Mammary epithelial cell (primary cell): Measurements from ENCODE around the gene DNASE1L3.

Experiments used
- EZH2 ChIP-seq: IDR thresholded peaks from 2 replicates; pipeline ENCODE4 v1.6.1; 2012; ENCODE audit warnings: low read length, inconsistent platforms, borderline replicate concordance
- TF ChIP-seq, protein P1 (sequence below), 2 donors: IDR thresholded peaks in 1 of 2; conservative IDR thresholded peaks in 1 of 2; 2 replicates each; pipeline ENCODE4 v1.5.1; 2011 to 2012; ENCODE audit warnings: inconsistent platforms in 2 of 2, low read length in 2 of 2, mild to moderate bottlenecking in 2 of 2, control low read depth in 1 of 2, low read depth in 1 of 2; ENCODE audit not compliant: insufficient read depth in 1 of 2; ENCODE audit errors: extremely low read depth in 1 of 2

DNA sequence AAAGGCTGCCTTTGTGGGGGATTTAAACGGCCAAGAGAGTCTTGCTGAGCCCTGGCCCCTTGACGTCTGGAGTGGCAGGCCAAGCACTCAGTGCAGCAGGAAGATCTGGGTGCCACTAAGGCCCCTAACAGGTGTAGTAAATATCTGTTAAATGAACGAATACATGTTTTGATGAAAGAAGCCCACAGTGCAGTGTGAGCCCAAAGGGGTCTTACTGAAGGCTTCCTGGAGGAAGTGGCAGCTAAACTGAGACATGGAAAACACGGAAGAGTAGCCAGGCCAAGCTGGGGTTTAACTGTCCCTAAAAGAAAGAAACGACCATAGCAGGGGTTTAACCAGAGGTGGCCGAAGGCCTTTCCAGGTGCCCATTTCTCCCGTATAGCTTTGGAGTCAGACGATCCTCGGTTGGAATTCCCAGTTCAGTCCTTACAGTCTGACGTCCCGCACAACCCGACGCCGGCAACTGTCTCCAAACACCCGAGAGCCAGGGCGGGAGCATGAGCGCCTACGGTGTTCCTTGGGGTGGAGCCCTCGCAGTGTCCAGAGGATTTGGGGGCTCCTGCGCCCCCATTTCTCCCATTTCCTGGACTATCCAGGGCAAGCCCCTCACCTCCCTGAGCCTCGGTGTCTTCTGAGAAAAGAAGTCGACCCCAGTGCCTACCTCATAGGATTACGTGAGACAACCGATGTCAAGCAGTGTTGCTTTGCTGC is 25.9 kb upstream of the DNASE1L3 start:
- TF ChIP-seq, protein P1, sequence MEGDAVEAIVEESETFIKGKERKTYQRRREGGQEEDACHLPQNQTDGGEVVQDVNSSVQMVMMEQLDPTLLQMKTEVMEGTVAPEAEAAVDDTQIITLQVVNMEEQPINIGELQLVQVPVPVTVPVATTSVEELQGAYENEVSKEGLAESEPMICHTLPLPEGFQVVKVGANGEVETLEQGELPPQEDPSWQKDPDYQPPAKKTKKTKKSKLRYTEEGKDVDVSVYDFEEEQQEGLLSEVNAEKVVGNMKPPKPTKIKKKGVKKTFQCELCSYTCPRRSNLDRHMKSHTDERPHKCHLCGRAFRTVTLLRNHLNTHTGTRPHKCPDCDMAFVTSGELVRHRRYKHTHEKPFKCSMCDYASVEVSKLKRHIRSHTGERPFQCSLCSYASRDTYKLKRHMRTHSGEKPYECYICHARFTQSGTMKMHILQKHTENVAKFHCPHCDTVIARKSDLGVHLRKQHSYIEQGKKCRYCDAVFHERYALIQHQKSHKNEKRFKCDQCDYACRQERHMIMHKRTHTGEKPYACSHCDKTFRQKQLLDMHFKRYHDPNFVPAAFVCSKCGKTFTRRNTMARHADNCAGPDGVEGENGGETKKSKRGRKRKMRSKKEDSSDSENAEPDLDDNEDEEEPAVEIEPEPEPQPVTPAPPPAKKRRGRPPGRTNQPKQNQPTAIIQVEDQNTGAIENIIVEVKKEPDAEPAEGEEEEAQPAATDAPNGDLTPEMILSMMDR (conservative IDR thresholded peaks at IDR 0.05 in 1 of 2, IDR thresholded peaks at IDR 0.05 in 1 of 2; ENCODE audit: extremely low read depth in 1 of 2, insufficient read depth in 1 of 2, low read depth in 1 of 2, low read length in 2 of 2), result no peak
- no peak for TF ChIP-seq EZH2
